ENCODE measurements around the gene AHNAK.
"Not testable (repeated sequence)": the region's sequence is repeated elsewhere in the genome, so short reads cannot be mapped to it uniquely, and the experiment has no call there.

Gene AHNAK

DNA sequence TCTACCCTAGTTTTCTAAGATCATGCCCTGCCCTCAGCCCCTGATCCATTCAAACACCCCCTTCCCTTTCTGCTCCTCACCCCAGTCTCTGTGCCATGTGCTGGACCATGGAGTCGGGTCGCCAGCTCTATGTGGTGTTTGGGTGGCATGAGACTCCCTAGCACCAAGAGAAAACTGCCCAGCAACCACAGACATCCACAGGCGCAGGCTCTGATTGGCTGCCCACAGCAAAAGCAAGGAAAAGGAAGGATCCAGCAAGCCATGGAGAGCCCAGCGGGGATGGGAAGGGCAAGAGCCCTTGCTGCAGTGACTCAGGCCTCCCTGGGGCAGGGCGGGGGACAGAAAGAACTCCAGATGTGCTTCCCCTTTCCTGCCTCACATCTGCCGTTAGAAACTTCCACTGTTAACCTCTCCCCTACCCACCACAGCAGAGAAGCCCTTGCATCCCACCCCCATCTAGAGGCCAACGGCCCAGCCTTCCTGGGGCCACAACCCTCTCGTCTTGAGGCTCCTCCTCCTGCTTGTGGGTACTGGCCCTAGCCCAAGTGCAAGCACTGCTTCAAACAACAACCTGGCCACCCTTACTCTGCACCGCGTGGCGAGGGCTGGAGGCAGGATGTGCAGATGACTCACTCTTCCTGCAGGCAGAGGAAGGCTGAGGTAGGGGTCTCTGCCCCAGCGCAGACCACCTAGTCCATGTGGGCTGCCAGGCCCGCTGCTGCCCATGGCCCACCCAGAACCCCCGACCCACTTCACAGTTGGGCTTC, 9.7 kb upstream of the AHNAK start:
- Histone ChIP-seq H3K27me3 (ENCODE audit: low read depth, low read length) (no peaks in the 10 kb centered on the region), H3K4me1 (ENCODE audit: control insufficient read depth in 1 of 2, insufficient read depth in 2 of 2, low read length in 2 of 2) (peaks cover 59 to 76% of the 10 kb centered on the region in 2 donors), H3K9me3 (ENCODE audit: control insufficient read depth in 1 of 2, low read length in 2 of 2) (no peaks in the 10 kb centered on the region), H3K4me3 (ENCODE audit: low read depth in 1 of 2, low read length in 2 of 2) (peak overlapping the region; percentile 23 to 37), H3K36me3 (ENCODE audit: control insufficient read depth in 1 of 2, insufficient read depth in 2 of 2, low read length in 2 of 2) (peaks cover 14 to 27% of the 10 kb centered on the region in 2 donors), H3K27ac (ENCODE audit: low read length) (peak overlapping the region; percentile 100)

DNA sequence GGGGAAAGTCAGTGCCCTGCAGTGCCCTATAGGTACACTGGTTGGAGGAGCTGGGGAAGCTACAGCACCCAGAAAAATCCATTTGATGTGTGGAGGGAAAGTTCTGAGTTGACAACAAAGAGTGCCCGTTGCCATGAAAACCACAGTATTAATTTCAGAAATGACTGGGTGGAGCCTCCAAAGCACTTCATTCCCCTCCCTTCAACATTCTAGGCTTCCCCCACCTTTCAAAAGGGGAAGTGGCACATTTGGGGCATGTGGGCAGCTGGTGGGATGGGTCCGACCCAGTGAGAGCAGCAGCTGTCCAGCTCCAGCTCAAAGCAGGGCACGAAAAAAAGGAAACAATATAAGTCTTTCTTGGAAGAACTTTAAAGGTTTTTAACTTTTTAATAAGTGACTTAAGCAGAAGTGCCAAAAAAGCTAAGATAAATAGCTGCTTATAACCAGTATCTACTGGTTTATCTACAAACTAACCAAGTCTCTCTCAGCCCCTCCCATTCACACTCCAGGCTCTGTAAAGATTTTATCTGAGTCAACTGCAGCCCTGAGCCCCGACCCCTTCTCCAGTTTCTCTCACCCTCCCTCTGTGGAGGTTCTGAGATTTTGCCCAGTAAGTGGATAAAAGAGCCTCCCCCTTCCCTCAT, 9.0 kb upstream of the AHNAK start:
- peak overlapping the region; percentile 100 for H3K27ac ChIP-seq (ENCODE audit: low read length)
- H3K9me3 ChIP-seq (ENCODE audit: control insufficient read depth in 1 of 2, low read length in 2 of 2) = no peaks in the 10 kb centered on the region
- peaks cover 14 to 27% of the 10 kb centered on the region in 2 donors for H3K36me3 ChIP-seq (ENCODE audit: control insufficient read depth in 1 of 2, insufficient read depth in 2 of 2, low read length in 2 of 2)
- peak overlapping the region; percentile 23 to 37 for H3K4me3 ChIP-seq (ENCODE audit: low read depth in 1 of 2, low read length in 2 of 2)
- peaks cover 59 to 79% of the 10 kb centered on the region in 2 donors for H3K4me1 ChIP-seq (ENCODE audit: control insufficient read depth in 1 of 2, insufficient read depth in 2 of 2, low read length in 2 of 2)
- H3K27me3 ChIP-seq (ENCODE audit: low read depth, low read length) = no peaks in the 10 kb centered on the region

DNA sequence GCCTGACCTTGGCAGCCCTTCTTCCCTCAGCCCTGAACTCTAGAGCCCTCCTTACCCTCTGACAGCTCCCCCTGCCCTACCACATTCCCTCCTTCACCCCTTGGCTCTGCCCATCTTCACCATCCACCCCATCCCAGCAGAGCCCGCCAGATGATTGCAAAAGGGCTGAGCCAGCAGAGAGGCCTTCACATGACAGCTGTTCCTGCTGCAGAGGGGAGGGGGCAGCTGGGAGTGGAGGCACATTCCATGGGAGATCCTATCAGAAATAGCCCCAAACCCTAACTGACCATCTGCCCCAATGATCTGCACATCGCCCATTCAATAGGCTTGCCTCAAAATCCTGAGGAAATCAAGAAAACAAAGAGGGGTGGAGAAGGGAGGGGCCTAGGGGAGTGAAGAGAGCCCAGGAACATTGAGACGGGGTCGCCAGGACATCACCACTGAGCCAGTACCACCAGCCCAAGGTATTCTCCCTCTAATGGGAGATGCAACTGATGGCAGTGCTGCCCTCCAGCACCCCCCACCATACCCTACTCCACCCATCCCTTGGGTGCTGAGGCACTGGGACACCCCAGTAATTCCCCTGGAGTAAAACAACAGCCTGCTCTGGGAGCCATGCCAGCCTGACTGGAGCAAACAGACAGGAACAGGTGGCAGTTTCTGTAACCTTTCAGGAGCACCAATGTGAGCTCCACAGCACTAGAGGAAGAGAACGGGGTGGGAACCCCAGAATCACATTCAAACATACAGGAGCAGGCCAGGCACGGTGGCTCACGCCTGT, 8.0 kb upstream of the AHNAK start:
- H3K27me3 ChIP-seq (ENCODE audit: low read depth, low read length) = no peaks in the 10 kb centered on the region
- peak overlapping the region; percentile 100 for H3K27ac ChIP-seq (ENCODE audit: low read length)
- H3K36me3 ChIP-seq (ENCODE audit: control insufficient read depth in 1 of 2, insufficient read depth in 2 of 2, low read length in 2 of 2) = peaks cover 6 to 21% of the 10 kb centered on the region in 2 donors
- H3K9me3 ChIP-seq (ENCODE audit: control insufficient read depth in 1 of 2, low read length in 2 of 2) = no peaks in the 10 kb centered on the region
- peak overlapping the region in 1 of 2 donors; percentile 59 for H3K4me3 ChIP-seq (ENCODE audit: low read depth in 1 of 2, low read length in 2 of 2)
- H3K4me1 ChIP-seq (ENCODE audit: control insufficient read depth in 1 of 2, insufficient read depth in 2 of 2, low read length in 2 of 2) = peaks cover 55 to 69% of the 10 kb centered on the region in 2 donors

DNA sequence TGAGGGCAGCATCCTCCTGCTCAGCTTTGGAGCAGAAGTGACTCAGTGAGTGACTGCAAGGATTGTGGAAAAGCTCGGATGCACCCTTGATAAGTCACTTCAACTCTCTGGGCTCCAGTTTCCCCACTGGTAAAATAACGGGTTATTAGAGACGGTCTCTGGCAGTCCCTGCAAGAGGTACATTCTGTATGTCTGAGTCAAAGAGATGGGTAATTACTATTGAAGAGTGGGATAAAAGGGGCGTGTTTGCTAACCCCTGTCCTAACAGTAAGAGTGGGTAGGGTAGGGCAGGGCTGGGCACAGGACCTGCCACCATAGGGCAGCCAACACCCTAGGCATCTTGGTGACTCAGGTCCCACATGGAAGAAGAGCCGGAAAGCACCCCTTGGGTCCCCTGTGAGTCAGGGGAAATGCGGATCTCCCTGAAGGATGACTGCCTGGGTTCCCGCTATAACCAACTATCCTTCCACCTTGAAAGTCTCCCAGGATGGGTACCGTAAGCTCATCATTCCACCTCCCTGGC, 7.3 kb upstream of the AHNAK start:
- Histone ChIP-seq H3K9me3 (ENCODE audit: control insufficient read depth in 1 of 2, low read length in 2 of 2) (no peaks in the 10 kb centered on the region), H3K27me3 (ENCODE audit: low read depth, low read length) (no peaks in the 10 kb centered on the region), H3K4me3 (ENCODE audit: low read depth in 1 of 2, low read length in 2 of 2) (peak overlapping the region; percentile 53 to 59), H3K27ac (ENCODE audit: low read length) (peak overlapping the region; percentile 100), H3K4me1 (ENCODE audit: control insufficient read depth in 1 of 2, insufficient read depth in 2 of 2, low read length in 2 of 2) (peaks cover 55 to 66% of the 10 kb centered on the region in 2 donors), H3K36me3 (ENCODE audit: control insufficient read depth in 1 of 2, insufficient read depth in 2 of 2, low read length in 2 of 2) (peaks cover 0 to 14% of the 10 kb centered on the region in 2 donors)

DNA sequence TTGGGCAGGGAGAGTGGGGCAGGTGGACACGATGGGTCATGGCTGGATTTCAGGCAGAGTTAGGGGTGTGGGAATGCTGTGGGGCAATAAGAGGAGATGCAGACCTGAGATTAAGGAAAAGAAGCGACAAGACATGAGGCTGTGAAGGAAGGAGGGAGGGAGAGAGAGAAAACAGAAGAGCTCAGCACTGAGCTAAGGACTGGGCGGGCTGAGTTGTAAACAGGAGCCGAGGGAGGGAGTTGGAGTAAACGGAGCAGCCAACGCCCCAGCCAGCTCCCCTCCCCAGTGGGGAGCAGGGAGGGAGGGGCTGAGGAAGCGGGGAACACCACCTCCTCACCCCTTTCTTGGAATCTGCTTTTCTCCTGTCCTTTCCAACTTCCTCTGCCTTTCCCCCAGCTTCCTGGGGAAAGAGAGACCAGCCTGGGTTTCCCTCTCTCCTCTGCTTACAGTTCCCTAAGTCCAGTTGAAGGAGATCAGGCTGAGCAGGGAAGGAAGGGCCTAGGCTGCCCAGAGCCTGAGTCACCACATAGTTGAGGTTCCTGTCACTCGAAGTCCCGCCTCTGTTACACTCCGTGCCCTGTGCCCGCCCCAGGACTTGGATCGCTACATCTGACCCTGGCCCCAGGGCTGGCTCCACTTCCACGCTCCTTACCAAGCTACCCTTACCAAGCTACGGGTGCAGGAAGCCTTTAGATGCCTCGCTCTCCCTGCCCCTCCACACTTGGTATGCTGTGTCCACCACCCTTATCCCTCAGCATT, 6.7 kb upstream of the AHNAK start:
- H3K27me3 ChIP-seq (ENCODE audit: low read depth, low read length) = no peaks in the 10 kb centered on the region
- peaks cover 55 to 73% of the 10 kb centered on the region in 2 donors for H3K4me1 ChIP-seq (ENCODE audit: control insufficient read depth in 1 of 2, insufficient read depth in 2 of 2, low read length in 2 of 2)
- H3K36me3 ChIP-seq (ENCODE audit: control insufficient read depth in 1 of 2, insufficient read depth in 2 of 2, low read length in 2 of 2) = peaks cover 0 to 10% of the 10 kb centered on the region in 2 donors
- H3K9me3 ChIP-seq (ENCODE audit: control insufficient read depth in 1 of 2, low read length in 2 of 2) = no peaks in the 10 kb centered on the region
- H3K27ac ChIP-seq (ENCODE audit: low read length) = peak overlapping the region; percentile 100
- peak overlapping the region; percentile 53 to 59 for H3K4me3 ChIP-seq (ENCODE audit: low read depth in 1 of 2, low read length in 2 of 2)

DNA sequence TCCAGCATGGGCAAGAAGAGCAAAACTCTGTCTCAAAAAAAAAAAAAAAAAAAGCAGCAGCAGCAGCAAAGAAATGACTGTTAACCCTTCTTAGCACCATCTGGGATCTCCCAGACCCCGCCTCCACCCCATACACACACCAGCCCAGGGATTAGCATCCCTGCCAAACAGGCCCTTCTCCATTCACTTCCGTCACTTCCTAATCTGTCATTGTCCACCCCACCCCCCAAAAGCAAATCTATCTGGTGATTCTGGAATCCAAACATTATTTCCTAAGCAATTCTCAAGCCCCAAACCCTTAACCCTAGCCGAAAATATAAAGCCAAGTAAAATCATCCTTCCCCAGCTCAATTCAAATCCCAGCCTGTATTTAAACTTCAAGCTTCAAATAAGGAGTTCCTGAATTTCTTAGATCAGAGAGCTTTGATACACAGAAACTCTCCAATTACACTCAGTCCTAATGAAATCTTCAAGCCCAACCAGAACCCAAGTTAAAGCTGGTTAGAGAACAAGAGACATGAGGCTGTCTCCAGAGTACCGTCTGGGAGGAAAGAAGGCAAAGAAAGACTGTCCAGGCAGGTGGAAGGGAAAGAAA, 6.0 kb upstream of the AHNAK start:
- Histone ChIP-seq H3K36me3 (ENCODE audit: control insufficient read depth in 1 of 2, insufficient read depth in 2 of 2, low read length in 2 of 2) (peaks cover 0 to 10% of the 10 kb centered on the region in 2 donors), H3K27me3 (ENCODE audit: low read depth, low read length) (no peaks in the 10 kb centered on the region), H3K4me3 (ENCODE audit: low read depth in 1 of 2, low read length in 2 of 2) (peak overlapping the region; percentile 38 to 53), H3K4me1 (ENCODE audit: control insufficient read depth in 1 of 2, insufficient read depth in 2 of 2, low read length in 2 of 2) (peaks cover 53 to 80% of the 10 kb centered on the region in 2 donors), H3K27ac (ENCODE audit: low read length) (peak overlapping the region; percentile 100), H3K9me3 (ENCODE audit: control insufficient read depth in 1 of 2, low read length in 2 of 2) (no peaks in the 10 kb centered on the region)

DNA sequence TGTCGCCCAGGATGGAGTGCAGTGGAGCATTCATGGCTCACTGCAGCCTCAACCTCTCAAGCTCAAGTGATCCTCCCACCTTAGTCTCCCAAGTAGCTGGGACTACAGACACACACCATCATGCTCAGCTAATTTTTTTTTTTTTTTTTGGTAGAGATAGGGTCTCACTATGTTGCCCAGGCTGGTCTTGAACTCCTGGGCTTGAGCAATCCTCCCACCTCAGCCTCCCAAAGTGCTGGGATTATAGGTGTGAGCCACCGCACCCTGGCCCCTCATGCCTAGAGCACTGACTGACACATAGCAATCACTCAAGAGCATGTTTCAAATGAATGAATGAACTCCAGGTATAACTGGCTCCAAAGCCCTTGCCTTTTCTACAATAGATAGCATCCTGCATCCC, 3.9 kb upstream of the AHNAK start:
- not testable (repeated sequence) for H3K27ac ChIP-seq (ENCODE audit: low read length); H3K9me3 ChIP-seq (ENCODE audit: control insufficient read depth in 1 of 2, low read length in 2 of 2); H3K27me3 ChIP-seq (ENCODE audit: low read depth, low read length); H3K4me3 ChIP-seq (ENCODE audit: low read depth in 1 of 2, low read length in 2 of 2)
- Histone ChIP-seq H3K36me3 (ENCODE audit: control insufficient read depth in 1 of 2, insufficient read depth in 2 of 2, low read length in 2 of 2) (peaks cover 0 to 10% of the 10 kb centered on the region in 2 donors), H3K4me1 (ENCODE audit: control insufficient read depth in 1 of 2, insufficient read depth in 2 of 2, low read length in 2 of 2) (peaks cover 32 to 62% of the 10 kb centered on the region in 2 donors)

DNA sequence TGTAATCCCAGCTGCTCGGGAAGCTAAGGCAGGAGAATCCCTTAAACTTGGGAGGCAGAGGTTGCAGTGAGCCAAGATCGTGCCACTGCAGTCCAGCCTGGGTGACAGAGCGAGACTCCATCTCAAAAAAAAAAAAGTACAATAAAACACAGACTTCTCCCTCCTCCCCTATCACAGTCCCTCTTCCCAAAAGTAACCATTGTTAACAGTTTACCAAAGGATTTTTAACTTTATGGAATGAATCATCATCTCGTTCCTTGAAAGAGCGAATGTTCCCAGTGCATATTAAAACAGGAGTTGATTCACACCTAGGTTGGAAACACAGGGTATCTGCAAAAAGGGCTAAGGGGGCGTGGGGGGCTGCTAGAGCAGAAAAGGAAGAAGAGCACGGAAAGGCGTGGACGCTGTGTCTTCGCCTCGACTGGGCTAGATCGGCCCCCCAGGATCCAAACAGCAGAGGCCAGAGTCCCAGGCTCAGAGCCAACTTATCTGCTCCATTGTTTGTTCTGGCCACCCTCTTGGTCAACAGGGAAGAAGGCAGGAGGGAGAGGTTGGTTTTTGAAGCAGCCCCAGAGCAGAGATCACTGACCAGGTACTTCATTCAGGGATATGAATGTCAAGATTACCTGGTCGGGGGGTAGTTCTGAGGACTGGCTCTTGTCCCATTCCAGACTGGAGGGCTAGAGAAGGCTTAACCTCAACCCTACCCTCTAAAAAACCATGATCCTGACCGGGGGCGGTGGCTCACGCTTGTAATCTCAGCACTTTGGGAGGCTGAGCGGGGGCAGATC, 2.1 kb upstream of the AHNAK start:
- Histone ChIP-seq H3K27ac (ENCODE audit: low read length) (no peak overlapping the region), H3K4me1 (ENCODE audit: control insufficient read depth in 1 of 2, insufficient read depth in 2 of 2, low read length in 2 of 2) (peaks cover 17 to 47% of the 10 kb centered on the region in 2 donors), H3K9me3 (ENCODE audit: control insufficient read depth in 1 of 2, low read length in 2 of 2) (no peaks in the 10 kb centered on the region), H3K4me3 (ENCODE audit: low read depth in 1 of 2, low read length in 2 of 2) (no peak overlapping the region), H3K36me3 (ENCODE audit: control insufficient read depth in 1 of 2, insufficient read depth in 2 of 2, low read length in 2 of 2) (peaks cover 0 to 9% of the 10 kb centered on the region in 2 donors), H3K27me3 (ENCODE audit: low read depth, low read length) (no peaks in the 10 kb centered on the region)

DNA sequence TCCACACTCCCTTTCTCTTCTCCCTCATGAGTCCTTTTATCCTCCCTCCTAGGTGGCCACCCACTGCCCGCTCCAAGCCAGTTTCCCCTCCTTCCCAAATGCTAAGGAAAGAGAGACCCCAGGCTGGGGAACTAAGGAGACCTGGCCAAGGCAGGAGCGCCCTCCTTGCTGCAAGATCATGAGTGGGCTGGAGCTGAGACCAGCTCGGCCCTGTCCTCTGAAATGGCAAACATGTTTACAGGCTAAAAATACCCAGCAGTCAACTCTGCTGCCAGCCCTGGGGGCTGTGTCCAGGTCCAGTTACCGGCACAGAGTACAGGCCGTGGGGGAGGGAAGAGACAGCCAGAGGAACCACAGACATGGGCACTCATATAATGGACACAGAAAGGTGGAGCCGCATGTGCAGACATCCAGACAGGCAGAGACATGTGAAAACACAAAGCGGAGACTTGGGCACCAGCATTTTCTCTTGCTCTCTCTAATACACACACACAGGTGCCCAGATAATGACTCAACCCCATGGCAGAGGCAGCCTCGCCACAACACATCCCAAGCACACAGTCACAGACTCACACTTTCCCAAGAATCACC, 1.2 kb upstream of the AHNAK start:
- peaks cover 0 to 1% of the 10 kb centered on the region in 2 donors for H3K36me3 ChIP-seq (ENCODE audit: control insufficient read depth in 1 of 2, insufficient read depth in 2 of 2, low read length in 2 of 2)
- peak overlapping the region; percentile 74 for H3K27ac ChIP-seq (ENCODE audit: low read length)
- H3K4me3 ChIP-seq (ENCODE audit: low read depth in 1 of 2, low read length in 2 of 2) = peak overlapping the region; percentile 68 to 100
- peaks cover 13 to 46% of the 10 kb centered on the region in 2 donors for H3K4me1 ChIP-seq (ENCODE audit: control insufficient read depth in 1 of 2, insufficient read depth in 2 of 2, low read length in 2 of 2)
- H3K9me3 ChIP-seq (ENCODE audit: control insufficient read depth in 1 of 2, low read length in 2 of 2) = no peaks in the 10 kb centered on the region
- no peaks in the 10 kb centered on the region for H3K27me3 ChIP-seq (ENCODE audit: low read depth, low read length)

All from muscle layer of duodenum (tissue), 2 donors.